ENCODE data around the gene INAFM1. TPM values are rescaled to one million over a fixed set of nuclear protein-coding genes. Genes with fewer than 3 reads are reported as not detected.

INAFM1 gene
- total and polyA plus RNA-seq, 9 donors, result 6.1 to 17.1 (median 13.6) TPM

DNA sequence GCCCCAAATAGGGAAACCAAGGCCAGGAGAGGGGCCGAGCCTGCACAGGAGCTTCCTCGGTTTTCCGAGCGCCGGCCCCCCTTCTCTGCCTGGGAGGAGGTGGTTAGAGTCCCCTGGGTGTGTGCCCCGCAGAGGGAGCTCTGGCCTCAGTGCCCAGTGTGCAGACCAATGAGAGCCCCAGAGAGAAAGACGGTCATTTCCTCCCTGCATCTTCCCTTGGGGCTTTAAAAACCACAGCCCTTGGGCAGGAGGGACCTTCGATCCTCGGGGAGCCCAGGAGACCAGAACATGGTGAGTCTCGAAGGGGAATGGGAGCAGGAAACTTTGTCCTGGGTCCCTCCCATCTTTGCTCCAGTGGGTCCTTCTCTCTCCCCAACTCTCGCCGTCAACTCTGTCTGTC lies 34.9 kb downstream of the INAFM1 start, which contains the start of gene C5AR1:
Gene C5AR1 (plus strand): TSS at position 254 of the 400 bp plus-strand sequence. CDS start 35 bp downstream, at position 289.
- DNase-seq, result peak; percentile 46
- Histone ChIP-seq H3K4me3 (ENCODE audit: low read length) (peak within 1 kb of the TSS; percentile 19), H3K4me1 (ENCODE audit: control insufficient read depth, insufficient read depth, low read length) (no peaks in the 10 kb centered on the region), H3K36me3 (ENCODE audit: control insufficient read depth, insufficient read depth, low read length) (no peaks in the 10 kb centered on the region), H3K27me3 (ENCODE audit: control insufficient read depth, insufficient read depth, low read length) (no peaks in the 10 kb centered on the region), H3K27ac (ENCODE audit: low read length) (peak within 1 kb of the TSS; percentile 20), H3K9me3 (replicated peaks; ENCODE audit: control insufficient read depth, low read depth, low read length) (no peaks in the 10 kb centered on the region)
- WGBS (ENCODE audit: insufficient coverage), result 29% methylated on average over 5 of the region's 12 CpGs

DNA sequence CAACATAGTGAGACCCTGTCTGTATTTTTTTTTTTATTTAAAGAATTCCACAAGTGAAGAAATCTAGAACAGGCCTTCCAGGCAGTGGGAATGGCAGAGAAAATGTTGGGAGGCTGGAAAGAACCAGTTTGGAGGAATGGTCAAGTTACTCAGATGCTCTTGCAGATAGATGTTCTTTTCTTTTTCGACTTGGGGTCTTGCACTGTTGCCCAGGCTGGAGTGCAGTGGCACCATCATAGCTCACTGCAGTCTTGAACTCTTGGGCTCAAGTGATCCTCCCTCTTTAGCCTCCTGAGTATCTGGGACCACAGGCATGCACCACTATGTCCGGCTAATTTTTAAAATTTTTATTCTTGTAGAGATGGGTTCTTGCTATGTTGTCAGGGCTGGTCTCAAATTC lies 35.6 kb downstream of the INAFM1 start:
- Histone ChIP-seq H3K27me3 (ENCODE audit: control insufficient read depth, insufficient read depth, low read length) (peaks cover 2% of the 10 kb centered on the region), H3K27ac (ENCODE audit: low read length) (no peak overlapping the region), H3K9me3 (replicated peaks; ENCODE audit: control insufficient read depth, low read depth, low read length) (no peaks in the 10 kb centered on the region), H3K36me3 (ENCODE audit: control insufficient read depth, insufficient read depth, low read length) (no peaks in the 10 kb centered on the region), H3K4me3 (ENCODE audit: low read length) (no peak overlapping the region), H3K4me1 (ENCODE audit: control insufficient read depth, insufficient read depth, low read length) (no peaks in the 10 kb centered on the region)
- DNase-seq, result no peak
- WGBS (ENCODE audit: insufficient coverage), result 100% methylated on average over 1 of the region's 2 CpGs

DNA sequence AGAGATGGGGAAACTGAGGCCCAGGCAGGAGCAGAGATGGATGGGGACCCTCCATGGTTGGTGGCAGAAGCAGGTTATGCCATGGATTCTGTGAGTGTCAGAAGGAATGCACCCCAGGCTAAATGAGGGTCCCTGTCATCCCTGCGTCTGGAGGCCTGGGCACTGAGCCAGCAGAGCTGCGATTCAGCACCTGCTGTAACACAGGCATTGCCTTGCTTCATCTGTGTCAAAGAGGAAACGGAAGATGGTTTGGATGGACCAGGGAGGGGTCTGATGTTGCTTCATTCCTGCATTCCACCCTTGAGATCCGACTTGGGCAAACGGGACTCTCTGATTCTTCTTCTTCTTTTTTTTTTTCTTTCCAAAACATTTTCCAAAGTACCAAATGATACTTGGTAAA lies 36.1 kb downstream of the INAFM1 start:
- no peaks in the 10 kb centered on the region for H3K36me3 ChIP-seq (ENCODE audit: control insufficient read depth, insufficient read depth, low read length)
- H3K4me3 ChIP-seq (ENCODE audit: low read length), result no peak overlapping the region
- 8% methylated on average over 2 of the region's 5 CpGs for WGBS (ENCODE audit: insufficient coverage)
- H3K27ac ChIP-seq (ENCODE audit: low read length), result no peak overlapping the region
- no peaks in the 10 kb centered on the region for H3K9me3 ChIP-seq (replicated peaks; ENCODE audit: control insufficient read depth, low read depth, low read length)
- H3K27me3 ChIP-seq (ENCODE audit: control insufficient read depth, insufficient read depth, low read length), result peaks cover 4% of the 10 kb centered on the region
- H3K4me1 ChIP-seq (ENCODE audit: control insufficient read depth, insufficient read depth, low read length), result no peaks in the 10 kb centered on the region
- DNase-seq, result peak; percentile 42

DNA sequence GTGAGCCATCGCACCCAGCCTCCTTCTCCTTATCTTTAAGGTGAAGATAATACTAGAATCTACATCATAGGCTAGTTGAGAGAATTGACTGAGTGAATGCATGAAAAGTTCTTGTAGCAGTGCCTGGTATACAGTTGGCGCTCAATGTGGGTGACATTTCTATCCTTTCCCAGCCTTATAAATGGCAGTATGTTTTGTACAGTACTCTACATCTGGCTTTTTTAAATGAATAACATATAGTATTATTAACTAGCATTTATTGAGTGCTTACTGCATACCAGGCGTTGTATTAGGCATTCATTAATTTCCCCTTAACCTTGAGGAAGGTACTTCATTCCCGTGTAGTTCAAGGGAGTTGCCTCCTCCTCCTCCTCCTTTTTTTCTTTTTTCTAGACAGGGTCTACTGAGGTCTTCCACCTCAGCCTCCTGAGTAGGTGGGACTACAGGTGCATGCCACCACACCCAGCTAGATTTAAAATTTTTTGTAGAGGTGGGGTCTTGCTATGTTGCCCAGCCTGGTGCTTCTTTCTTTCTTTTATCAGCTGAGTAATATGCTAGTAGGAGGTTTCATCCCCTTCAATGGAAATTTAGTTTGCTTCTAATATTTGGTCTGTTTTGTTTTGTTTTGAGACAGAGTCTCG lies 37.8 kb downstream of the INAFM1 start:
- H3K4me3 ChIP-seq (ENCODE audit: low read length), result no peak overlapping the region
- peaks cover 4% of the 10 kb centered on the region for H3K27me3 ChIP-seq (ENCODE audit: control insufficient read depth, insufficient read depth, low read length)
- no peaks in the 10 kb centered on the region for H3K4me1 ChIP-seq (ENCODE audit: control insufficient read depth, insufficient read depth, low read length)
- no peaks in the 10 kb centered on the region for H3K36me3 ChIP-seq (ENCODE audit: control insufficient read depth, insufficient read depth, low read length)
- 100% methylated on average over 1 of the region's 5 CpGs for WGBS (ENCODE audit: insufficient coverage)
- H3K9me3 ChIP-seq (replicated peaks; ENCODE audit: control insufficient read depth, low read depth, low read length), result no peaks in the 10 kb centered on the region
- no peak for DNase-seq
- no peak overlapping the region for H3K27ac ChIP-seq (ENCODE audit: low read length)

DNA sequence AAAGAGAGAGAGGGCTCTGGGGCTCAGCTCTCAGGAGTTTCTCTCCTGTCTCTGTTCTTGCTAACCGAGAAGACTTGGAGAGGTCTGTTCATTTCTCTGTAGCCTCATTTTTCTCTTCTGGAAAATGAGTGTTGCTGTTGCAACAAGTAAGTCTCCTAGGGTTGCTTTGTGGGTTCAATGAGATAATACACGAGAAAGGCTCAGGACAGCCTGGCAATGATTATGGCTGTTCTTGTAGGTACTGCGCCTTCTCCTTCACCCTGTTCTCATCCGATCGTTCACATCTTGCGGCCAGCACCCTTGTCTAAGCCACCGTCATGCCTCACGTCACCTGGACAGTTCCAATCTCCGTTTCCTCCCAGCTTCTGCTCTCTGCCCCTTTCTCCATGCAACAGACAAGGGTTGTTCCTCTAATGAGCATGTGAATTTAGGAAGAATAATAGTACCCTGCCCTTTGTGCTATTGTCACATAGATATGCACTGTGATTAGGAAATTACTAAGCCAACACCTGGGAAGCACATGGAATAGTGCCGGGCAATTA lies 39.1 kb downstream of the INAFM1 start:
- Histone ChIP-seq H3K36me3 (ENCODE audit: control insufficient read depth, insufficient read depth, low read length) (no peaks in the 10 kb centered on the region), H3K4me1 (ENCODE audit: control insufficient read depth, insufficient read depth, low read length) (no peaks in the 10 kb centered on the region), H3K27ac (ENCODE audit: low read length) (no peak overlapping the region), H3K4me3 (ENCODE audit: low read length) (no peak overlapping the region), H3K27me3 (ENCODE audit: control insufficient read depth, insufficient read depth, low read length) (peaks cover 4% of the 10 kb centered on the region), H3K9me3 (replicated peaks; ENCODE audit: control insufficient read depth, low read depth, low read length) (no peaks in the 10 kb centered on the region)
- no peak for DNase-seq
- WGBS (ENCODE audit: insufficient coverage), result 83% methylated on average over 3 of the region's 10 CpGs

GRCh38 chr19:47315125-47315821 lies 40.6 kb downstream of the INAFM1 start:
- Histone ChIP-seq H3K27me3 (ENCODE audit: control insufficient read depth, insufficient read depth, low read length) (peaks cover 4% of the 10 kb centered on the region), H3K36me3 (ENCODE audit: control insufficient read depth, insufficient read depth, low read length) (no peaks in the 10 kb centered on the region), H3K4me1 (ENCODE audit: control insufficient read depth, insufficient read depth, low read length) (no peaks in the 10 kb centered on the region), H3K9me3 (replicated peaks; ENCODE audit: control insufficient read depth, low read depth, low read length) (no peaks in the 10 kb centered on the region), H3K4me3 (ENCODE audit: low read length) (no peak overlapping the region), H3K27ac (ENCODE audit: low read length) (peak overlapping the region; percentile 65)
- peak; percentile 86 for DNase-seq
- 37% methylated on average over 8 of the region's 12 CpGs for WGBS (ENCODE audit: insufficient coverage)

DNA sequence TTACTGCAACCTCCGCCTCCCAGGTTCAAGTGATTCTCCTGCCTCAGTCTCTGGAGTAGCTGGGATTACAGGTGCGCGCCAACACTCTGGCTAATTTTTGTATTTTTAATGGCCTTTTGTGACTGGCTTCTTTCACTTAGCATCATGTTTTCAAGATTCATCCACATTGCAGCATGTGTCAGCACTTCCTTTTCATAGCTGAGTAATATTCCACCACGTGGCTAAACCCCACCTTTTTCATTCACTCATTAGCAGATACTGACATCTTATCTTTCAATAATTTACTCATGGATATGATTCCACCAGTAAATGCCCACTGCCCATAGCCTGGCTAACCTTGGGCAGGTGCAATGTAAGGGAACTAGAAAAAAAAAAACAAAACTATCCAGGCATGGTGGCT lies 41.8 kb downstream of the INAFM1 start:
- DNase-seq, result no peak
- H3K27ac ChIP-seq (ENCODE audit: low read length), result no peak overlapping the region
- H3K27me3 ChIP-seq (ENCODE audit: control insufficient read depth, insufficient read depth, low read length), result peaks cover 4% of the 10 kb centered on the region
- no peaks in the 10 kb centered on the region for H3K4me1 ChIP-seq (ENCODE audit: control insufficient read depth, insufficient read depth, low read length)
- H3K4me3 ChIP-seq (ENCODE audit: low read length), result no peak overlapping the region
- H3K36me3 ChIP-seq (ENCODE audit: control insufficient read depth, insufficient read depth, low read length), result no peaks in the 10 kb centered on the region
- H3K9me3 ChIP-seq (replicated peaks; ENCODE audit: control insufficient read depth, low read depth, low read length), result no peaks in the 10 kb centered on the region
- WGBS (ENCODE audit: insufficient coverage), result 83% methylated on average over 1 of the region's 4 CpGs

- H3K4me3 ChIP-seq (ENCODE audit: low read length), result no peak overlapping the region
- H3K9me3 ChIP-seq (replicated peaks; ENCODE audit: control insufficient read depth, low read depth, low read length), result no peaks in the 10 kb centered on the region
- WGBS (ENCODE audit: insufficient coverage), result 94% methylated on average over 42 of the region's 46 CpGs
- H3K27ac ChIP-seq (ENCODE audit: low read length), result no peak overlapping the region
- no peak for DNase-seq
- no peaks in the 10 kb centered on the region for H3K4me1 ChIP-seq (ENCODE audit: control insufficient read depth, insufficient read depth, low read length)
- H3K27me3 ChIP-seq (ENCODE audit: control insufficient read depth, insufficient read depth, low read length), result peaks cover 3% of the 10 kb centered on the region
- no peaks in the 10 kb centered on the region for H3K36me3 ChIP-seq (ENCODE audit: control insufficient read depth, insufficient read depth, low read length)
Observed at GRCh38 chr19:47319923-47320871, 45.5 kb downstream of the INAFM1 start.

- Histone ChIP-seq H3K9me3 (replicated peaks; ENCODE audit: control insufficient read depth, low read depth, low read length) (no peaks in the 10 kb centered on the region), H3K36me3 (ENCODE audit: control insufficient read depth, insufficient read depth, low read length) (no peaks in the 10 kb centered on the region), H3K4me1 (ENCODE audit: control insufficient read depth, insufficient read depth, low read length) (no peaks in the 10 kb centered on the region), H3K27ac (ENCODE audit: low read length) (no peak overlapping the region), H3K27me3 (ENCODE audit: control insufficient read depth, insufficient read depth, low read length) (no peaks in the 10 kb centered on the region), H3K4me3 (ENCODE audit: low read length) (no peak overlapping the region)
- no peak for DNase-seq
- no CpG with 5 or more reads among the region's 1 CpG for WGBS (ENCODE audit: insufficient coverage)
Observed at GRCh38 chr19:47321630-47322029, 46.9 kb downstream of the INAFM1 start.

DNA sequence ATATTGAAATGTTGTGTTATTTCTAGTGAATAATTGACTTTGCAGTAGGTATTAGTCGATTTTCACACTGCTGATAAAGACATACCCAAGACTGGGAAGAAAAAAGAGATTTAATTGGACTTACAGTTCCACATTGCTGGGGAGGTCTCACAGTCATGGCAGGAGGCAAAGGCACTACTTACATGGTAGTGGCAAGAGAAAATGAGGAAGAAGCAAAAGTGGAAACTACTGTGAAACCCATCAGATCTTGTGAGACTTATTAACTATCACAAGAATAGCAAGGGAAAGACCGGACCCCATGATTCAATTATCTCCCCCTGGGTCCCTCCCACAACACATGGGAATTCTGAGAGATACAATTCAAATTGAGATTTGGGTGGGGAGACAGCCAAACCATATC lies 47.4 kb downstream of the INAFM1 start:
- H3K27me3 ChIP-seq (ENCODE audit: control insufficient read depth, insufficient read depth, low read length), result no peaks in the 10 kb centered on the region
- no peaks in the 10 kb centered on the region for H3K9me3 ChIP-seq (replicated peaks; ENCODE audit: control insufficient read depth, low read depth, low read length)
- no peak overlapping the region for H3K27ac ChIP-seq (ENCODE audit: low read length)
- no peak for DNase-seq
- H3K36me3 ChIP-seq (ENCODE audit: control insufficient read depth, insufficient read depth, low read length), result no peaks in the 10 kb centered on the region
- no peaks in the 10 kb centered on the region for H3K4me1 ChIP-seq (ENCODE audit: control insufficient read depth, insufficient read depth, low read length)
- 67% methylated on average over 1 of the region's 2 CpGs for WGBS (ENCODE audit: insufficient coverage)
- no peak overlapping the region for H3K4me3 ChIP-seq (ENCODE audit: low read length)
